Measurements from ENCODE around the gene AMMECR1. TPM values are rescaled to one million over a fixed set of nuclear protein-coding genes. Genes with fewer than 3 reads are reported as not detected.

AMMECR1 gene
- 3.5 to 7.6 TPM (median 7.3 TPM) in 5 replicates for total RNA-seq (2022; extraction: Qiagen RNA extraction; ENCODE audit: low read depth)

GRCh38 chrX:110317820-110318663, at the start of gene AMMECR1:
TSS of gene AMMECR1 (minus strand) at chrX:110318085. CDS start at chrX:110318071, 14 bp downstream.

GRCh38 chrX:110358548-110358947, 40.7 kb upstream of the AMMECR1 start, which contains the start of gene RTL9:
TSS of gene RTL9 (plus strand) at chrX:110358848. CDS start at chrX:110450618, 91,770 bp downstream.

Other genes starting within 250 kb of the AMMECR1 start
- 0.03 to 0.08 TPM (median 0.06 TPM) in 5 replicates for gene RTL9, start 40.8 kb upstream of the AMMECR1 start, total RNA-seq (2022; extraction: Qiagen RNA extraction; ENCODE audit: low read depth)

Measured in A549 treated with RU486 at 1 μM for 4 hours (cell line).